Fibroblast of skin of back (primary cell): Measurements from ENCODE around the gene AGTR1. TPM values are rescaled to one million over a fixed set of nuclear protein-coding genes. Genes with fewer than 3 reads are reported as not detected.
A peak's percentile ranks its signal among the peaks of the same experiment; 100 is the strongest.

Experiments used
- DNase-seq: peaks from one replicate; pipeline ENCODE4 v3.0.0-alpha.2; 2013
- polyA plus RNA-seq, 2 experiments: library from polyadenylated mRNA; unstranded; fragments of 120-200 nt; gene quantifications; one replicate each; pipeline ENCODE4 v1.2.1, GENCODE V29; 2013; ENCODE audit not compliant: insufficient read length in 2 of 2

The AGTR1 gene
- 23.2 TPM for polyA plus RNA-seq (2013, experiment 1 of 2; ENCODE audit: insufficient read length)
- polyA plus RNA-seq (2013, experiment 2 of 2; ENCODE audit: insufficient read length) = 40.1 TPM

DNA sequence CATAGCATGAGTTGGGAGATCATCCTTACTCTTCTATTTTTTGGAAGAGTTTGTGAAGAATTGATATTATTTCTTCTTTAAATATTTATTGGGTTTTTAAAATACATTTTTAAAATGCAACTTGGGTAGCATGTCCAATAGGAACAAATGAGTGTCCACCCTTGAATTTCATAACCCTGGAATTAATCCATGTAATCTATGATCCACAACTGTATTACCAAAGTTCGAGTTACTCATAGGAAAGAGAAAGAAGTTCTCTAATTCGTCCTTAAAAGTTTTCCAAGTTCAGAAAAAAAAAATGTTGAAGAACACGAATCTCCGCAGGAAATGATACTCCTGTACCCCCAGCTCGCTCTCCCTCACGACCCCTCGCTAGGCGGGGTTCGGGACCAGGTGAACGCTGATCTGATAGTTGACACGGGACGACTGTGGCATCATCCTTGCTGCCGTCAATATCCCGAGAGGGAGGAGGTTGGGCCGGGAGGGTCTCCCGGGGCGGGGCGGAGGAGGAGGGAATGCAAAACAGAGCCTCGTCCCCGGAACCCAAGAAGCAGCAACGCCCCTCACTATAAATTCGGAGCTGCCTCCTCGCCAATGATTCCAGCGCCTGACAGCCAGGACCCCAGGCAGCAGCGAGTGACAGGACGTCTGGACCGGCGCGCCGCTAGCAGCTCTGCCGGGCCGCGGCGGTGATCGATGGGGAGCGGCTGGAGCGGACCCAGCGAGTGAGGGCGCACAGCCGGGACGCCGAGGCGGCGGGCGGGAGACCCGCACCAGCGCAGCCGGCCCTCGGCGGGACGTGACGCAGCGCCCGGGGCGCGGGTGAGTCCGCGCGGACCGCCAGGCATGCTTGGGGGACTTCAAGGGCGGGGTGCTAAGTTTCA, at the start of gene AGTR1:
Gene AGTR1 (plus strand): TSS at position 598 of the 884 bp plus-strand sequence. CDS start 43,133 bp downstream, outside the sequence.
- peak; percentile 92 for DNase-seq

DNA sequence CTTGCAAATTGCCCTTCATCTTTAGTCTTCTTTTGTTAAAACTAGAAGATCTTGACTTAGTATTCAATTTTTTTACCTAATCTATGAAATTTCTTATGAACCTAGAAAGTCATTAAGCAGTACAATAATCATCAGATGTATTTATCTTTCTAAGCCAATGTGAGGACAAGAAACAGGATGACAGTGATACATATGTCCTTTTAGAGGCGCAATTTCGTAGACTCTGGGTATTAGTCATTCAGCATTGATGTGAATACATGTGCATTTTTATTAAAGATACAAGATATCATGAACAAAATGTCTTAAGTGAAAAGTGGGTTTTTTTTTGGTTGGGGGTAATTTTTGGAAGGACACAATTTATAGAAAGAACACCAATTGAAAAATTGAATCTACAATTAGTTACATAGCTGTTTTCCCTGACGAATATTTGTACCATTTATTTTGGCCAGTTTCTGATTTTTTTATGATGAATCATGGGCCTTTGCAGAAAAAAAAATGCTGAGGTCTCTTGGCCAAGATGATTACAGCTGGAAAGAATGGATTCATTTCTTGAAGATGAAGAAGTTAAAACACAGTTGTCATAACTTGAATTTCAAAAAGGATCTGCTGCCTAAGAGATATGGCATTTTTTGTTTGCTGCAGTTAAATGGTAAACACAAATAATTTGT, 48.9 kb upstream of the AGTR1 start:
- DNase-seq = peak; percentile 90

DNA sequence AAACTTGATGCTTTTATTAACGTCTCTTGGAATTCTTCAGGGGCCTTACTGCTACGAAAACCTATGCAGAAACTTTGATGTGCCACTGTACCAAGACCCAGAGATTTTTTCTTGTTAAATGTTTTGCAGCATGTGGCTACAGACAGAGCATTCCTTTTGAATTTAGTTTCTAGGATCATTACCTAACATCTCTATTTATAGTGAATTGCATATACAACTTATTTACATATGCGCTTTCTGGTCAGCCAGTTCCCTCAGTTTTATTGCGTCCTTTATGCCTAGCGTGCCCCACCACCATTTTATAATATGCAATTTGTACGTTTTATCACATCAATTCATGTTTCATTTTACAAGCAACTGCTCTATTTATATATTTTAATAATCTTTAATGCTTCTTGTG, 46.2 kb upstream of the AGTR1 start:
- no peak for DNase-seq

DNA sequence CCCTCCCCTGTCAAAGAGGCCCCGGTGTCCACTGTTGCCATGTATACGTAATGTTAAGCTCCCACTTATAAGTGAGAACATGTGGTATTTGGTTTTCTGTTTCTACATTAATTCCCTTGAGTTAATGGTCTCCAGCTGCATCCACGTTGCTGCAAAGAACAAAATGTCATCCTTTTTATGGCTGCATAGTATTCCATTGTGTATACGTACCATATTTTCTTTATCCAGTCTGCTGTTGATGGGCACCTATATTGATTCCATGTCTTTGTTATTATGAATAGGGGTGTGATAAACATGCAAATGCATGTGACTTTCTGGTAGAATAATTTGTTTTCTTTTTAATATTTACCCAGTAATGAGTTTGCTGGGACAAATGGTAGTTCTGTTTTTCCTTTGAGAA, 43.3 kb upstream of the AGTR1 start:
- DNase-seq = no peak

DNA sequence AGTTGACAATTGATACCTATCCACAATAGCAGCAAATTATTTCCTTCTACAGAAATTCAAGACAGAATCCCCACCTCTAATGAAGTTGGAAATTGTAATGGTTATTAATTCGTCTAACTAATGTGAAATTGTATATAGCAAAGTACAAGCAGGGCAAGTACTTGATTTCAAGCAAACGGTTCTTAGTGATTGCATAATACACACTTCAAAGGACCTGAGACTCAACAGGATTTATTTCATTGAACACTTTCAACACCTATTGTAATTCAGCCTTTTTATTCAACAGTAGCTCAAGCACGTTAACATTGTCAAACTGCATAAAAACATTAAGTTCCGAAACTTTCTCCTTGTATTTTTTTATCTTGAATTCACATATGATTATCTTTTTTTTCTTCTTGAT, 40.2 kb upstream of the AGTR1 start:
- DNase-seq = no peak

DNA sequence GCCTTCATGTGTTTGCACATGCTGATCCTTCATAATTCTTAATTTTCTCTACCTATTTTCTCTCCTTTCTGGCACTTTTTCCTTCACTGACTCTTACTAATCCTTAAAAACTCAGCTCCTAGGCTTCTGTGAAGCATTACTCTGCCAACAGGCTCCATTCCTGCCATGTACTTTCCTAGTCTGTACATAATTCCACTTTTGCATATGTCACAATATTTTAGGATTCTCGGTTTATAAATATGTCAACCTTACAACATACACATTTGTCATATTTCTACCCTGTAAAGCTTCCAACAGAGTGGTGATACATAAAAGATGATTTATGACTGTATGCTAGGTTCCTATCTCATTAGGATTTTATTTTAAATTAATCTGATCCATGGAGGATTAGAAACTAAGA, 38.2 kb upstream of the AGTR1 start:
- no peak for DNase-seq

DNA sequence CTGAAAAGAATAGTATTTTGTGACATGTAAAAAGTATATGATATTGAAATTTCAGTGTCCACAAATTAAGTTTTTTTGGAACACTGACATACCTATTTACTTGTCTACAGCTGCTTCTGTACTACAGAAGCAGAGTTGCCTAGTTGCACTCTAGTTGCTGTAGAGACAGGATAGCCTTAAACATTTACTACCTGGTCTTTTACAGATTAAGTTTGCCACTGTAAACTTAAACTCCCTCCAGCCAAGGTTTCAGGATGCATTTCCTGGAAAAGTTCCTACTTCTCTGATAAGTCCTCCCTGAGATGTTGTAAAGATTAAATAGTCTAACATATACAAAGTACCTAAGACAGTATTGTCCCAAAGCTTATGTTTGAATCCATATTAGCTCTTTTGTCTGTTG, 17.4 kb upstream of the AGTR1 start:
- no peak for DNase-seq

DNA sequence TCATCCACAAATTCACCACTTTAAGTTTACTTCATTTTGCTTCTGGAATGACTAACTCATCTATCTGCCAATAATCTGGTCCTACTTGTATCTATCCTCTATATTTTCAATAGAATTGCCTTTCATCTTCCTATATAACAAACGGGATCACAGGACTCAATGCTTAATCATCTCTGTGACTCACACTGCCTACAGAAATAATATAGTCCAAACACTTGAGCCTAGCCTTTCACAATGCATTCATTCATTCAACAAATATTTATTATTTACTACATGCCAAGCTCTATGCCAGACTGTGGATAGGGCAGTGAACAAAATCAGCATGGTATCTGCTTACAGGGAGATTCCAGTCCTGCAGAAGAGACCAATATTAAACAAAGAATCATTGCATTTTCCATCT, 16.6 kb upstream of the AGTR1 start:
- DNase-seq = peak; percentile 42

DNA sequence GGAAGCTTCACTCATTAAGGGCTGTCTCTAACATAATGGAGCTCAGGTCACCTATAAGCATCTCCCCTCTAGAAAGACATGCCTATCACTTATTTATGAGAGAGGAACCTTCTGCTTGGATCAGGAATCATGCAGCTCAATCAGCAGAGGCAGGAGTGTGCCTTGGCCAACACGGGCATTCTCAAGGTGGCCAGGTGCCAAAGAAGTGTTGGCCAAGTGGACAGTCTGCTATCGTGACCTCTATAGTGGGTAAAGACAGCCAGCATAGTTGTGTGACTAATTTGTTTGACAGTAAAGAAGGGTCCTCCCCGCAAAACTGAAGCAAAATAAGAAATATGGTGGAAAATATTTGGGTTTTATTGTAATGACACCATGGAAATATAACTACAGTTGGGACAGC, 14.7 kb upstream of the AGTR1 start:
- no peak for DNase-seq

DNA sequence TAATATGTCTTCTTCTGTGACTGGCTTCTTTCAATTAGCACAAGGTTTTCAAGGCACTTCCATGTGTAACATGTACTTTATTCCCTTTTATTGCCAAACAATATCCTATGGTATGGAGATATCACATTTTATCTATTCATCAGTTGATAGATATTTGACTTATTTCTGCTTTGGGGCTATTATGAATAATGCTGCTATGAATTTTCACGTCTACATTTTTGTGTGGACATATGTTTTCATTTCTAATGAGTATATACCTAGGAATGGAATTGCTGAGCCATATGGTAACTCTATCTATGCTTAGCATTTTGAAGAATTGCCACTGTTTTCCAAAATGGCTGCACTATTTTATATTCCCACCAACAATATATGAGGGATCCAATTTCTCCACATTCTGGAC, 3.6 kb upstream of the AGTR1 start:
- peak; percentile 88 for DNase-seq

DNA sequence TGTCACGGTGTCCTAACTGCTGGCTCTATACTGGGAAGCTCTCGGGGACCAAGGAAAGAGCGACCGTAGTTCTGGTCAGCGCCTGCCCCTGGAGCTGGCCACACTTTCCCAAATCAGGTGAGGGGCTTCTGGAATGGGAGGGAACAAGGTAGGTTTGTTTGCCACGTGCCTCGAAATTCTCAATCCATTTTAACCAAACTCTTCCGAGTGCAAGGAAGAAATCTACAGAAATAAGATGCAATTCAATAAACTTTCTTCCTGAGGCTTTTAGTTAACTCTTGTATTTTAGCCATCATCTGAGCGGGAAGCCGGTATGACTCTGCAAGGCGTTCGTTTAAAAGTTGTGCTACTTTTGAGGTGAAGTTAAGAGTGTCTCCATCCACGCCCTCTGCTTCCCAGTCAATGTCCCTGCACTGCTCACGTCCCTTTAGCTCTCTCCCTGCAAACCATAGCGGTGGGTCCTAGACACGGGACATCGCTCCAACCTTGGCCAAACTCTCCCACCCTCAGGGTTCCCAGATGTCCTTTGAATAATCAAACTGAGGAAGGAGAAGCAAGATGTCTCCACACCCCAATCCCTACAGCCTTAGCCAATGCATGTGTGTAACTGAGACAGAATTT, 597 bp downstream of the AGTR1 start:
- DNase-seq = no peak

DNA sequence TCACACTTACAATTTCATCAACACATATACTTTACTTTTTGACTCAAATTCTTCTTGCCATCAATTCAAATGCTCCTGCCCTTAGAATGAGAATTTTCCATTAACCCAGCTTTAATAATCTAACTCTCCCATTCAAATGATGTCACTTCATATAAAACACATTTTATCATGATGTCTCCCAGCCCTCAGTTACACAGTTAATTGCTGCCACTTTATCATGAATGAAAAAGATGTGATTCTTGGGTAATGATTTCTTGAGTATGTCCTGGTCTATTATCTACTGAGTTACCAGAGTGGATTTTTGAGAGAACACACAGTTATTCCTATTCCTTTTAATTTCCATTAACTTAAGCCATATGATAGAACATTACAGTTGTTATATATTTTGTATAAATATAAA, 7.6 kb downstream of the AGTR1 start:
- DNase-seq = no peak

DNA sequence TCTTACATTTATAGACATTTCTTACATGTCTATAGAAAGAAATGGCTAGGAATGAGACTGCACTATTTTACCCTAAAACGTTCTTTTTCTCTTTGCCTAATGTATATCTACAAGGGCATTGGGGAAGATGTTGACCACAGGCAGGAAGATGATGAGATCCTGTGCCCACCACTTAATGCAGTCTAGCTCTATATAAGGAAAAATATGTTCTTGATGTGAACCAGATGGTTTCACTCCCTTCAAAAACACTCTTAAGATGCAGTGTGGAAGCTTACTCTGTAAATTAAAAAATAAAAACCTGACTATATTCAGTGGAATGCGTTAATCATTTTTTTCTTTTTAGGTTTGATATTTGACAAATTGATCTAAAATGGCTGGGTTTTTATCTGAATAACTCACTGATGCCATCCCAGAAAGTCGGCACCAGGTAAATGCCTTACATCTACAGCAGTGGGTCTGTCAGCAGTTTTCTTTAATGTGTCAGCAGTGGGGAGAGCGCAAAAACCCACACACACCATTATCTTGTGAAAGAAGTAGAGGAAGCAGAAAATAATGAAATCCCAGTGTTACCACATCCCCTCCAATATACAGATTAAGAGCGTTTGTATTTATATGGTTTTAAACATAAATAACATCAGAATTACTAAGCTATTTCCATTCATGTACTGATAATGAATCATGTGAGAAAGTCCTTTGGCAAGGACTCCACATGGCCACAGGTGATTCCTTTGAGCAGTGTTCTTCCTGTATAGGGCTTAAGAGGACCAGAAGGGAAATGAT, 10.1 kb downstream of the AGTR1 start:
- DNase-seq = peak; percentile 87

DNA sequence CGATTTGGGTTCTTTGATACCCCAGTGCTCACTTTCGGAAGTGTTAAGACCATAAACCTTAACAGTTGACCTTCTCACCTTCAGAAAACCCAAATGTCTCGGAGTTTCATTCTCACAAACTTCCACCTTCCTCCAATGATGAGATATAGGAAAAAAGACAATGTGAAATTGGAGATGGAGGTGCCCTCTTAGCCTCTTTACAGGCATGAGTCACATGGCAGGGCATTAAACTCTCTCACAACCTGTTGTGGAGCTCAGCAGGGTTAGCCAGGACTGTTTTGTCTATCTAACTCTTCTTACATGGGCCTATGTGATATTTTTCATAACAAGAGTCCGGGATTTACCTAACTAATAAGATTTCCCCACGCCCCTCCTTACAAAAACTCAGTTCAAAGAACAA, 10.7 kb downstream of the AGTR1 start:
- DNase-seq = no peak

DNA sequence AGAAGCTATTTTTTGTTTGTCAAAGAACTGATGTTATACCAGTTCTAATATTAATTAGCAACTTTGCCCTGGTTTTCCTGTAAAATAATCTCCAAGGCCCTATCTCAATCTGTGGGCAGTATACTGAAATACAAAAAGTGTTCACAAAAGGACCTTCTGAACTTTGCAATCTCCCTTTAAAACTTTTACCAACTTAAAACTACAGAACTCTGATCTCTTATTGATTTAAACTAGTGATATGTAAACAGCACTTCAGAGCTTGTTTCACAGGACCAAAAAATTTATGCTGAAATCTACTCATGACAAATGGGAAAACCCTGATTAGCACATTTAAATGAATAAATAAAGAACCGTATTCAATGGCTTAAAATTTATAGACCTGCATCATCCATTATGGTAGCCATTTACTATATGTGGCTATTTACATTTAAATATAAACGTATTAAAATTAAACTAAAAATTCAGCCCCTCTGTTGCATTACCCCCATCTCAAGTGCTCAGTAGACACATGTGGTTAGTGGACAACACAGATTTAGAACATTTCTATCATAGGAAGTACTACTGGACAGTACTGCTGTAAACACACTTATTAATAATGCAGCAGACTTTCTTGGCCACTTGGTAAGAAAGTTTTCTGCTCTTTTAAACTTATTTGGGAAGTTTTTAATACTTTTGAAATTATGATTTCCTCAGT, 12.0 kb downstream of the AGTR1 start:
- DNase-seq = no peak

DNA sequence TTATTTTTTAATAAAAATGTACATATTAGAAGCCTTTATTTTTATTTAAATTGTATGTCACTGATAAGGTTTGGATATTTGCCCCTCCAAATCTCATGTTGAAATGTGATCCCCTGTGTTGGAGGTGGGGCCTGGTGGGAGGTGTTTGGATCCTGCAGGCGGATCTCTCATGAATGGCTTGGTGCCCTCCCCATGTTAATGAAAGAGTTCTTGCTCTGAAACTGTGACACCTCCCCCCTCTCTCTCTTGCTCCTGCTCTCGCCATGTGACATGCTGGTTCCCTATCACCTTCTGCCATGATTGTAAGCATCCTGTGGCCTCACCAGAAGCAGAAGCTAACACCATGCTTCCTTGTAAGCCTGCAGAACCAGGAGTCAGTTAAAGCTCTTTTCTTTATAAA, 13.0 kb downstream of the AGTR1 start:
- no peak for DNase-seq

DNA sequence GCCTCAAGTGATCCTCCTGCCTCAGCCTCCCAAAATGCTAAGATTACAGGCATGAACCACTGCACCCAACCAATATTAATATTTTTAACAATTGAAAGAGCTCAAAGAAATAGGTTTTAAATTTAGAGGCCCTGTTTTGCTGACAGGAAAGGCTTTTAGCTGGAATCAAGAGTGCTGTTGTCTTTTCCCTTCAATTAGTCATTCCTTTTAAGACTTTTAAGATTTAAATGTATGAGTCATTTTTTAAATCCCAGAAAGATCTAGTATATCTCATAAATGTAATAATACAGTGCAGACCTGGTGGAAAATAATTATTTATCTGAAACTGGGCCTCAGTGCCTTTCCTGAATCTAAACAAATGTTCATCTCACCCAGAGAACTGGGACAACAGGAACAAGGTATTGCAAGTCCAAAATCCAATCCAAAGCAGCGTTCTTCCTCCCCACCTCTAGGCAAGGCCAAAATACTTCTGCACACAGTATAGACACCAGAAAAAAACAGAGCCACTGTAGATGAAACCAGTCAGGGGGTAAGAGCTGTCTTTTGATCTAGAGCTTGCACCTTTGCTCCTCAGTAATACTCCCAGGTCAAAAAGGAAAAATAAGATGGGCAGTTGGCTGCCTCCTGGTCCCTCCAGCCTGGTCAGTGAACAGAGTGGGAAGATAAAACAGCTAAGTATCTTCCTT, 14.4 kb downstream of the AGTR1 start:
- DNase-seq = peak; percentile 67

DNA sequence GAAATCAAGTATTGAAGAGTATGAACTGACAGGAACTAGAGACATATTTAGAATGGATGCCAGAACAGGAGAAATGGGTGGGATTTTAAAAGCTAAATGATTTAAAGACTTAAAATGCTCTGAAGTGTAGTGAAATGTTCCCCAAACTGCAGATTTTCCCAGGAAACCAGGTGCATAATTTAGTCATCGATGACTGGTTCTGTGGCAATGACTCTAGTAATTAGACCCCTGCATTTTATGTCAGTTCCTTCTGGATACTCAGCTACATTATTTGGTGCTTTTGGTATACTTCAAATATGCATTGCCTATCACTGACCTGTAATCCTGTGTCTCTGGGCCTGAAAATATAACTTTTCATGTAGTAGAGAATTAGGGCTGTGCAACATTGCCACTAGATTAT, 16.8 kb downstream of the AGTR1 start:
- no peak for DNase-seq

DNA sequence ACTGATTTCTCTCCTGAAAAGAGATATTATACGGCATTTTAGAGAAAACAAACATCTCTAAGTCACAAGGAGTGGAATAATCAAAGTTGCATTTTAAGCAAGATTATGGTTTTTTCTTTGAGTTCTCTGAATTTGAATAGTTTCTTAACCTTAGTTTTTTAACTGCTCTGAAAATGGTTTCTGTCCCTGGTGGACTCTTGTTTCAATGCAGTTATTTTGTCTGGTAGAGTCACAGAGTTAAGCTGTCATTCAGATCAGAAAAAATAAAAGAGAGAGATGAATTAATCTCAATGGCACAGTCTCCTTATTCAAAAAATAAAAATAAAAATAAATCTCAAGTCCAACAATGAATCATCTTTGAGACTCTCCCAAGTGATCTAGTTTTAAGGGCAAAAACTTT, 19.0 kb downstream of the AGTR1 start:
- DNase-seq = no peak

DNA sequence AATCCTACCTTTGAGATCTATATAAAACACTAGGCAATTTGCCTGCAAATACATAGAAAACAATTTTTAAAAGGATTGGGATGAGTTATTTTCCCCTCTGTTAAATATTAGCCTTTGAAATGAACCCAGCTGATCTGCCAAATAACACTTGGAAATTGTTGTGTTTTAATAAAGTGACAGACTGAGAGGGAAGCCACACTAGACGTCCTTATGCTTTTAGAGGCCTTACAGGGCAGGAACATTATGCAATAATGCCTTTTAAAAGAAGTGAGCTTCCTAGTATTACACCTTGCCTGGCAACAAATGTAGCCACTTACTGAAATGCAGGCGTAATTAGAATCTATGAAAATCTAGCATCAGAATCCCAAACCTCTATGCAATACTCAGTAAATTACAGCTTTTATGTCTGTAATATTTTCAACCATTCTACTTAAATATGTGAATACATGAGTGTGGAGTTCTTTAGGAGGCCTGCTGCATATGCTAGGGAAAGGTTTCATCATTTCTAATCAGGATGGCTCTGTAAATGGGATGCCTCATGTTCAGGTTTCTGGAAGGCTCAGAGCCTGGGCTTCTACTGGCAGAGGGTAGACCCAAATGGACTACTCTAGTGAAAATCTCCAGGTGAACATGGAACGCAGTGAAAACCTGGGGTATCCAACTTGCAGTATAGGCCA, 20.3 kb downstream of the AGTR1 start:
- no peak for DNase-seq
